CD4-positive, alpha-beta T cell treated with Interleukin-2 at 100 ng/mL for 4 hours (primary cell): ENCODE data around the gene RNF114.
"Not testable (repeated sequence)": the region's sequence is repeated elsewhere in the genome, so short reads cannot be mapped to it uniquely, and the experiment has no call there.

ENCODE experiments used
- DNase-seq: peaks from one replicate; pipeline ENCODE4 v3.0.0-alpha.2; 2020; ENCODE audit warnings: low spot score

Gene RNF114

DNA sequence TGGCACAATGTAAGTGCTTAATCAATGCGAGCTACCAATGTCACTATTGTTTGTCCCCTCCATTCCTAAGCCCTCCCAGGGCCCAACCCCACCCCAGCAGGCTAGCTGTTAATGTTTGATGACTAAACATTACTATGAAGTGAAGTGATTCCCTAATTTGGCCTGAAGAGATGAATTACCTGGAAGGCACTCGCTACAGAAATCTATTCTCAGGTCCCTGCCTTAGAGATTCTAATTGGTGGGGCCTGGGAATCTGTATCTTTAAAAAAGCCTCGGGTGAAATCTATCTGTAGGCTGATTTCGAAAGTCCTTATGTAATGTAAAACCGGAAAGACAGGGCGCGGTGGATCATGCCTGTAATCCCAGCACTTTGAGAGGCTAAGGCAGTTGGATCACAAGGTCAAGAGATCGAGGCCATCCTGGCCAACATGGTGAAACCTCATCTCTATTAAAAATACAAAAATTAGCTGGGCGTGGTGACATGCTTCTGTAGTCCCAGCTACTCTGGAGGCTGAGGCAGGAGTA lies 29.6 kb downstream of the RNF114 start:
- DNase-seq = no peak

DNA sequence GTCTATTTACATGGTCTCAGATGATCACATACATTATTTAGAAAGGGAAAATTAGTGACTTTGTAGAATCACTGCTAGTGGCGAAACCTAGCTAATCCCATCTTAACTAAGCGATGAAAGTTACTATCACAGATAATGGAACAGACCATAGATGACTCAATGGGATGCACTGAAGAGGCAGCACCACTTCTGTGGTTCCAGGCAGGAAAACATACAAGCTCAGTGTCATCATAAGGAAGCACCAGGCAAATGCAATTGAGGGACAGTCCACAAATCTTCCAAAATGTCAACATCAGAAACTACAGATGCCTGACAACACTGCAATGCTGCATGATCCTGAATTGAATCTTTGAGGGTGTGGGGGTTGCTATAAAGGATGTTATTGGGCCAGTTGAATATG lies 30.7 kb downstream of the RNF114 start:
- no peak for DNase-seq

DNA sequence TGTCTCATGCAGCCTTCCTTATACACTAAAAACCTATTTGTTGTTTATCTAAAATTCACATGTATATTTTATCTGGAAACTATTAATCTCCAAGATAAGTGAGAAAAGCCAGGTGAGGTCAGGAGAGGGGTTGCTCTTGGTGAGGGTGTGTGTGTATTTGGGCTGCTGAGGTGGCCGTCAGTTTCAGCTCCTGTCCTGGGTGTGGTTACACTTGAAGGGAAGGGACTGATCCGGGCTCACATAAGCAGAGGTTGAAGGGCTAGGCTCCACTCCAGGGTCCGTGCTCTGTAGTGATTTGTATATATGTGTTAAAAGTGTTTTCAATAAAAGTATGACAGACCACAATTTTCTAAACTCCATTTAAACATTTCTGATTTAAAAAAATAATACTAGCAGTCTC lies 33.0 kb downstream of the RNF114 start:
- no peak for DNase-seq

DNA sequence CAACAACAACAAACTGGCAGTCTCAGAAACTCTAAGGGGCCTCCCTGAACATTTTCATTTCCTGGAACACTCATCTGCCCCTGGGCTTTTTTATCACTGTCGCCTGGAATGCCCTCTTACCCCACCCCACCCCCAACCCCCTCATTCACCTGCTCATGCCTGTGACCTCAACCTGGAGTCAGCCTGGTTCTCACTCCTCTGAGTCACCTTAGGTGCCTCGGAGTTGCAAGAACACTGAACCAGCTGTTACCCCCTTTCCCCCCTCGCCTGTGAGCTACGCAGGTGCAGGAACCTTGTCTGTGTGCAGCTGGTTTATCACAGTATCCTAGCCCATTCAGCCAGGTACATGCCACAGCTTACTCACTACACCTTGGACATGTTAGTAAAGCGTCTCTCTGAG lies 33.7 kb downstream of the RNF114 start:
- no peak for DNase-seq

DNA sequence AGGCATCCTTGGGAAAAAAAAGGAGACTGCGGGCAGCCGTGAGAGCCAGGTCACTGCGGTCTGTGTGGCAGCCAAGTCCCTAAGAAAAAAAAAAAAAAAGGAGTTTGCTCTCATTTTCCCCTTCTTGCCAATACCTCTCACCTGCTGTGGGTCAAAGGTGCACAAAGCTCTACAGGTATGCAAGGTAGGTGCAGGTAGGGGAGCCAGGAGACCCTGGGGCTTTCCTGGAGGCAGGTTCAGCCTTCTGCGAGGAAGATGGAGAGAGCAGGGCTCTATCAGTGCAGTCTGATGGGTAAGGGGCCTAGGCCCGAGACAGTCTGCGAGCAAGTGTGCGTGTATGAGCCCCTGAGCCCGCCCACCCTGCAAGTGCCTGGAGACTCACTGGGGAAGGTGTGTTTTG lies 34.3 kb downstream of the RNF114 start:
- no peak for DNase-seq

DNA sequence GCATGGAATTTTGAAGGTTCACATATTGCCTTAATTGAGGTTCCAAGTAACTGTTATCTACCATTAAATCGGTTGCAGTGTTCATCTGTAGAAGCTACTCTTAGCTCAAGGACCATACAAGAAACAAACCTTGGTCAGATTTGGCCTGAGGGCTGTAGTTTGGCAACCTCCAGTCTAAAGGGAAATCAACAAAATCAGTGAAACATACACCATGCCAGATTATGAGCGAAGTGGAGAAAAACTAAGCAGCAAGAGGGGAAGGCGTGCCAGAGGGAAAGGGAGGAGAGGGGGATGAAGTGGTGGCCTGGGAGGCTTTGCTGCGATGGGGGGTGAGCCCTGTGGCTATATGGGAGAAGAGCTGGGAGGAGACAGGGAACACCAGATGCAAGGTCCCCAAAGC lies 37.8 kb downstream of the RNF114 start:
- DNase-seq = no peak

DNA sequence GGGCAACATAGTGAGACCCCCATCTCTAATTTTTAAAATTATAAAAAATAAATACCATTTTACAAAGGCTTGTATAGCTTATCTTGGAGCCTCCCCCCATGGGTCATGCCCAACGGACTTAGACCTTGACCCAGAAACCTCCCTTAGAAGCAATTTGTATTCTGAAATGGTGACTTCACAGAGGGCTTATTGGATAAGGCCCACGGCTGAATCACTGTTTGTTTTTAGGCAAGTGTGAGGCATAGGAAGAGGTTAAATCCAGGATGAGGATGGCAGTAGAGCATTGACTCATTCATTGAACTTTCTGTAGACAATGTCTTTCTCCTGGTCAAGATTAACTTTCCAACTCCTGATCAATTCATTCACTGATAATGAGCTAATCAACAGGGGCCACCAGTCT lies 40.3 kb downstream of the RNF114 start:
- DNase-seq = no peak

DNA sequence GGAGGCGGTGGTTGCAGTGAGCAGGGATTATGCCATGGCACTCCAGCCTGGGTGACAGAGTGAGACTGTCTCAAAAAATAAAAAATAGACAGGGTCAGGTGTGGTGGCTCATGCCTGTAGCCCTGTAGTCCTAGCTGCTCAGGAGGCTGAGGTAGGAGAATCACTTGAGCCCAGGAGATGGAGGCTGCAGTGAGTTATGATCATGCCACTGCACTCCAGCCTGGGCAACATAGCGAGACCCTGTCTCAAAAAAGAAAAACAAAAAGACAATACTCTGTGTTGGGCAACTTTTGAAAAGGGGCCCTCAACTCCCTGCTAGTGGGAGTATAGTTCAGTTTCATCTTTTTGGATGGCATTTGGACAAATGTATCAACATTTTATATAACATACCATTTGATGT lies 41.5 kb downstream of the RNF114 start:
- DNase-seq = not testable (repeated sequence)

DNA sequence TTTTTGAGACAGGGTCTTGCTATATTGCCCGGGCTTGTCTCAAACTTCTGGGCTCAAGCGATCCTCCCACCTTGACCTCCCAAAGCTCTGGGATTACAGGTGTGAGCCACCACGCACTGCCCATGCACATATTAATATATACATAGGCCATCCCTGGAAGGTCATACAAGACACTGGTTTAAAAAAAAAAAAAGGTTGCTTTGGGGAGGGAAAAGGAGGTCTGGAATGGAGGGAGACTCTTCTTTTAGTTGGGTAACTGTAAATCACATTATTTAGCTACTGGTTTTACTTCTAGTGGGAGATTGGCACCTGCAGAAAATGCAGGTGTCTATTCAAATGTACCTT lies 42.5 kb downstream of the RNF114 start:
- DNase-seq = no peak

DNA sequence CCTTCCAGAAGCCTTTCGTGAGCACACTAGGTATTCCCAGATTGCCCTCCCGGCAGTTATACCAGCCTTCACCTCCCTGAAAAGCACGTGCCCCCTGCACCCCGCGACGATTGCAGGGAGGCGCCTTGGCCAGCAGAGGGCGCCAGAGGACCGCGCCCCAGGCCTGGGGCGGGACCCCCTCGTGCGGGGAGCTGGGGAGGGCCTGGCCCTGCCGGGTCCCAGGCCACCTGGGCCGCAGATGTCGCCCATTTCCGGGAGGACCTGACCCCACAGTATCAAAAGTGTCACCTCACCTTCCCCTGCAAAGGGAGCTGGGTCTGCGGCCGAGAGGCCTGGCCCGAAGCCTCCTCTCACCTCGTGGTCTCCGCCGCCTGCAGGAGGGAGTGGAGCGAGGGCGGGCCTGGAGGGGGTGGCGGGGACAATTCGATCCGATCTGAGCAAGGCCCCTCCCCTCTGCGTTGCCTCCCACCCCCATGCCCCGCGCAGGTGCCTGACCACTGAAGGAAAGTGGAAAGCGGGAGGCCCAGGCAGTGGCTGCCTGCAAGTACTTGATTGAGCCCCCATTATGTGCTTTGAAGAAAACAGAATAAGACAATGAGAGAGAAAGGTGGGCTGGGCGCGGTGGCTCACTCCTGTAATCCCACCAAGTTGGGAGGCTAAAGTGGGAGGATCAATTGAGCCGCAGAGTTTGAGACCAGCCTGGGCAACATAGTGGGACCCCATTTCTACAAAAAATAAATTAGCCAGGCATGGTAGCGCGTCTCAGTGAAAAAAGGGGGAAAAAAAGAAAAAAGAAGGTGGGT lies 43.0 kb downstream of the RNF114 start:
- DNase-seq = peak; percentile 62

DNA sequence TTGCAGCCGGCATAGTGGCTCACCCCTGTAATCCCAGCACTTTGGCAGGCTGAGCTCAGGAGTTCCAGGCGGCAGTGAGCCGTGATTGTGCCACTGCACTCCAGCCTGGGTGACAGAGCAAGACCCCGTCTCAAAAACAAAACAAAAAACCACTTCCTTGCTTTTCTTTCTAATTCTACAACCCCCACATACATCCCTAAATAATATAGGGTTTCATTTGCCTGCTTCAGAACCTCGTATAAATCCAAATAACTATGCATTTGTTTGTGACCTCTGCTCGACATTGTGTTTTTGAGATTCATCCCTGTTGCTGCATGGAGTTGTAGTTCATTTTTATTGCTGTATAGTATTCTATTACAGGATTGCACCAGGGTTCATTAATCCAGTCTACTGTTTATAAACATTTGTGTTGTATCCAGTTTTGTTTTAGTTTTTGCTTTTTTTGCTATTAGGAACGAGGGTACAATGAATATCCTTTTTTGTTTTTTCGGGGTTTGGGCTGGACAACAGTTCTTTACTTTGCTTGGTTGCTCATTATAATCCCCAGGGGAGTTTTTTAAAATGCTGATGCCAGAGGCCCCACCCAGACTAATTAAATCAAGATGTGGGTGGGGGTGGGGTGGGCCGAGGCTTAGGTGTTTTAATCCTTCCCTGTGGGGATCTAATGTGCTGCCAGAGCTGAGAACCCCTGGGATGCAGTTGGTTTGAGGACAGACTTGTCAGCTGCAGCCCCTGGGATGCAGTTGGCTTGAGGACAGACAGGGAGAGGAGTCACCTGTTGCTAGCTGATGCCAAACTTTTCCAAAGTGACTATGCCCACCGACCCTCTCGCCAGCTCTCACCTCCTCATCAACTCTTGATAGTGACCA lies 44.2 kb downstream of the RNF114 start:
- no peak for DNase-seq

DNA sequence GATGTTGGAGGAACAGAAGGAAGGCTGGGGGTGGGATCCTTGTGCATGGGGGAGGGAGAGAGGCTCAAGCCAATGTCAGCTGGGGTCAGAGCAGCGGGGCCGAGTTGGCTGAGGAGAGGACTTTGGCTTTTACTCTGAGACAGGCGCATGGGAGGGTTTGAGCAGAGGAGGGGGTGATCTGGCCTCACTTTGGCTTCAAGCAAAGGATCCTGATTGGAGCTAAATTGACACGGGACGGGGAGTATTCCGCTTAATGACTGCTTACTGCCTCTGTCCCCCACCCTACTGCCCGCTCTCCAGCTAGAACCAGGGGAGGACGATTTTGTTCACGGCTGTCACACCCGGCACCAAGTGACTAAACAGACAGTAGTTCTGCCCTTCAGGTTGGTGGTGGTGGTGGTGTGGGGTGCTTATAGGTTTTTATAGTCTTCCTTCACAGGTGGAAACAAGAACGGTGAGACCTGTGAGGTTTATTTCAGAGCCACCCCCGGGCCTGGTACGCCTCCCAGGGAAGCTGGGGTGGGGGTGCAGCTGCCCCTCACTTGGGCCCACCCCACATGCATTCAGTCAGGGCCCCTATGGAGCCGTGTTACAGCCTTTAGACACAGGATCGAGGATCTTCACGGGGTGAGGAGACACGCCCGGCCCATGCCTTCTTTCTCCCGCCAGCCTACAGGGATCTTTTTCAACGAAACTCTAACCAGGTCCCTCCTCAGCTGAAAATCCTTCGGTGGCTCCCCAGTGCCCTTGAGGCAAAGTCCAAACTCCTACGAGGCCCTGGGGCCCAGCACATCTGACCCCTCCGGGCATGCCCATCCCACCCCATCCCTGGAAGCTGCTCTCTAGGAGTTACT lies 45.2 kb downstream of the RNF114 start:
- no peak for DNase-seq

DNA sequence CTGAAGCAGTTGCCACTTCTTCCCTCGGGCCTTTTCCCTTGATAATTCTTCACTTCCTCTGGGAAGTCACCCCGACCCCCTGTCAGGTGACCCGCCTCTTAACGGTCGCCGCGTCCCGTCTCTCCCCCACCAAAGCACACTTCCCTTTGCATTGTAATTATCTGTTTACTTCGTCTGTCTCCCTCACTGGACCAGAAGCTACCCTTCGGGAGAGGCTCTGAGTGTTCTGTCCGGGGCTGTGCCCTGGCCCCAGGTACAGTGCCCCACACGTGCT lies 45.8 kb downstream of the RNF114 start:
- no peak for DNase-seq

DNA sequence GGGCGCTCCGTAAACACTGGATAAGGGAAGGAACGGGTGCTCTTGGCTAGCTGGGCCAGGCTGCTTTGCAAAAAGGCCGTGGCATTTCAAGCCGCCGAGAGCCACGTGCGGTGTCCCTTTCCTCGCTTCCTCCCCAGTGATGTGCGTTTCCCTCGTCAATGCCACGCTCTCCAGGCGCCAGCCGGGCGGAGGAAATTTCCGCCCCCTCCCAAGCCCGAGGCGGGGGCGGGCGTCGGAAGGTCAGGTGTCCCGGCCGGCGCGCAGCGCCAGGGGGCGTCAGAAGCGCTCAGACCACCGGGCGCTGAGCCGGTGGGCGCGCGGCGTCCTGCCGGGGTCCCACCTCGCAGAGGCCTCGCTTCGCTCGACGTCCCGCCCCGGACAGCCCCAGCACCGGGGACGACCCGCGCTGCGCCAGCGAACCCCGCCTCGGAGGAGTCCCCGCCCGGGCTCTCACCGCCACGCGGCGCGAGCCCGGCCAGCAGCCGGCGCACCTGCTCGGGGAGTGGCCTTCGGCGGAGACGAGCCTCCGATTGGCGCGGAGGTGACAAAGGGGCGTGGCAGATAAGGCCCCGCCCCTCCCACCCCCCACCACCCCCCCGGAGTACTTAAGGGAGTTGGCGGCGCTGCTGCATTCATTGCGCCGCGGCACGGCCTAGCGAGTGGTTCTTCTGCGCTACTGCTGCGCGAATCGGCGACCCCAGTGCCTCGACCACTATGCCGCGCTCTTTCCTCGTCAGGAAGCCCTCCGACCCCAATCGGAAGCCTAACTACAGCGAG lies 46.3 kb downstream of the RNF114 start, which contains the start of gene SNAI1:
Gene SNAI1 (plus strand): TSS at position 635 of the 777 bp plus-strand sequence. CDS start 80 bp downstream, at position 715.
- DNase-seq = peak; percentile 85

DNA sequence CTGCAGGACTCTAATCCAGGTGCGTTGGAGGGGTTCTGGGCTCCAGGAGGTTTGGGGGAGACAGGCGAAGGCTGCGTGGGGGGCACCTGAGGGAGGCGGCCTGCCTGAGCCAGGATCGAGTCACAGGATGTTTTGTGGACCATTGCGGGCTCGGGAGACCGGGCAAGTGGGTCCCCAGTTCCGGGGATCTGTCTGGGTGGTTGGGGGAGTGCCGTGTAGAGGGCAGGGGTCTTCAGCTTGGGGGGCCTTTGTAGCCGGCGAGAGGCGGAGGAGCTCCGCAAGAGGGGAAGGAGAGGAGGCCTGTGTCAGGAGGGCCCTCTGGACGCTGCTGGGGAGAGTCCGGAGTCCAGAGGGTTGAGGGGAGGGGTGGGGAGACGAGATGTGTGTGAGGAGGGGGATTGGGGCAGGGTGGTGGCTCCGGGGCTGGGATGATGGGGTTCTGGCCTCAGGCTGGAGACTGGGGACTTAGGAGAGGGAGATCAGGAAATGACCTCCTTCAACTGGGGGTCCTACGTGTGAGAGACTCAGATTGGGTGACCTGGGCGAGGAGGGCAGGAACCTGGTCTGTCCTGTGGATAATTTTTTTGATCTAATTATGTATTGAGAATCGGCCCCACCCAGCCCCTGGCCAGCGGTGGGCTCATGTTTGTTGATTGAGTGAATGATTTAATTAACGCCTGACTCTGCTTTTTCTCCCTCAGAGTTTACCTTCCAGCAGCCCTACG lies 47.1 kb downstream of the RNF114 start:
- no peak for DNase-seq

DNA sequence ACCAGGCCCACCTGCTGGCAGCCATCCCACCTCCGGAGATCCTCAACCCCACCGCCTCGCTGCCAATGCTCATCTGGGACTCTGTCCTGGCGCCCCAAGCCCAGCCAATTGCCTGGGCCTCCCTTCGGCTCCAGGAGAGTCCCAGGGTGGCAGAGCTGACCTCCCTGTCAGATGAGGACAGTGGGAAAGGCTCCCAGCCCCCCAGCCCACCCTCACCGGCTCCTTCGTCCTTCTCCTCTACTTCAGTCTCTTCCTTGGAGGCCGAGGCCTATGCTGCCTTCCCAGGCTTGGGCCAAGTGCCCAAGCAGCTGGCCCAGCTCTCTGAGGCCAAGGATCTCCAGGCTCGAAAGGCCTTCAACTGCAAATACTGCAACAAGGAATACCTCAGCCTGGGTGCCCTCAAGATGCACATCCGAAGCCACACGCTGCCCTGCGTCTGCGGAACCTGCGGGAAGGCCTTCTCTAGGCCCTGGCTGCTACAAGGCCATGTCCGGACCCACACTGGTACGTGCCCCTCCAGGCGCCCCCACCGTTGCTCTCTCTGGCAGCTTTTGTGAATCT lies 47.7 kb downstream of the RNF114 start:
- DNase-seq = no peak

DNA sequence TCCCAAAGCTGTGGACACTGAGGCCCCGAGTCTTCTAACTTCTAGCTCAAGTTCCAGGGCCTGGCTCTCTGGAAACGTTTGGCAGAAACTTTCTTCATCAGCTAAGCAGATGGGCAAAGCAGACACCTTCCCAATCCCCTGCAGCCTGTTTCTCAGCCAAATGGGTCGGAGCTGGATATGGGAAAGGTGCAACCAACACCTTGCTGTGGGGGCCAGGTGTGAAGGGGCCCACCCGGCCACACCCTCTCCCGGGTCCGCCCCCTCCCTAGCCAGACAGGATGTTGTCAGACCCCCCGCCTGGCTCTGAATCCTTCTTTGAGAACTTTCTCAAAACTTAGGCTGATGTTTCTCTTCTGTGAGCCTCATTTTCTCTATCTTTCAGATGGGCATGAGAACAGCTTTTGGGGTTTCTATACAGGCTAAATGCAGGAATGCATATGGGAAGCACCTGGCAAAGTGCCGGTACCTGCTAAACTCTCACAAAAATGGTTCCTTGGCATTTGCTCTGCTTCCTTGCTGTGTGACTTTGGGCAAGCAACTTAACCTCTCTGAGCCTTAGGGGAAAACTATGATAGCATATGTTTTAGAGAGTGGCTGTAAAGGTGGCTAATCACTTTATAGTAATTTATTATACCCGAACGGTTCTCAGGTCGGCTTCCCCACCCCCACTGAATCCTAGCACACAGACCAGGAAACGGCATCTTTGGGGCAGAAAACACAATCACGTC lies 48.4 kb downstream of the RNF114 start:
- no peak for DNase-seq

DNA sequence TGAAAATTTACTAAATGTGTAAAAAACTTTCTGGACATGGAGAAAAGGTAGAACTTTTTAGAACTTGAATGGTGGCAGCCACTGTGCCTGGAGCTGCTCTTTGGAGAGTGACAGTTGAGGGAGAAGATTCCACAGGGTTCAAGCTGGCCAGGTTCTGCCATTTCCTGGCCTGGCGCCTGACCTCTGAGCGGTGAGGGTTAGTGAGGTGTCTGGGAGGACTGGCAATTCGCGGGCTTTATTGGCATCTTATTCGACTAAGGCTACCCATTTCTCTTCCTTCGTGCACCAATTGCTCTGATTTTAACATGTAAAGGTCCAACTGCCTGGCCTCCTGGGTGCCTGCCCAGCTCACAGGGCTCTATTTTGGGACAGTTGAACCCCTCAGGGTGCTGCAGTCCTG lies 49.0 kb downstream of the RNF114 start:
- DNase-seq = no peak

DNA sequence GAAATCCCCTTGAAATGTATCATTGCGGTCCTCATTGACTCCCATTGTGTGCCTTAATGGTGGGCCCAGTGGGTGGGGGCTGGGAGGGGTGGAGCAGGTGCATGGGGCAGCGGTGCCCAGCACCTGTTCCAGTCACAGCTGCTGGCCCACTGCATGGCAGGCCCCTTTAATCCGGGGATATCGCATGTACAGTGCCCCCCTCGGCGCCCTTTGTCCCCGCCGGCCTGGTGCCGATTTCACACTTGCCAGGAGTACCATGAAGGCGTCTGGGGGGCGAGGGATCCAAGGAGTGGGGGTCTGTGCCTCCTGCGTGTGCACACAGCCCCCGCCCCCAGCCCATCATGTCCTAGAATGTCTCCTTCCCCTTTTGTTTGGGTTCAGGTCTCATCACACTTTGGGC lies 49.4 kb downstream of the RNF114 start:
- DNase-seq = no peak

DNA sequence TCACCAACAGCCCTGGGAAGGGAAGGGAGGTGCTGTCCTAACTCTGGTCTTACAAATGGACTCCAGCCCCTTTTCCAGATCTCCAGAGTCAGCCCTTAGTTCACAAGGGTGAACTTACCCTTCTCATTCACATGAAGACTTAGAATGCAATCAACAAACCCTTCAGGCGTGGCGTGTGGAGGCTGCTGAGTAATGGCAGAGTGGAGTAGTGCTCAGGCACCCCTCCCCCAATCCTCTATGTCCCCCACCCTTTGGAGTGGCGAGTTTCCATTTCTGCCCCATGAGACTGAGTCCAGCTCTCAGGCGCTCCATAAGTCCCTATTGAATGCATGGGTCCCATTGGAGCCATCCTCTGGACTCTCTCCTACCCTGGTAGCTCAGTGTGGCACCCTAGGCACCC lies 49.9 kb downstream of the RNF114 start:
- DNase-seq = no peak
